ENCODE results near the gene CACFD1.

Gene CACFD1

GRCh38 chr9:133509179-133510083, 49.7 kb downstream of the CACFD1 start (continued):
- TF ChIP-seq PATZ1 (tag by site-specific recombination; IDR thresholded peaks at IDR 0.05) (peak; percentile 56), ZNF335 (tag by site-specific recombination; conservative IDR thresholded peaks at IDR 0.05) (peak; percentile 97), GLIS1 (tag by site-specific recombination; IDR thresholded peaks at IDR 0.05) (peak; percentile 100), ZNF174 (tag by site-specific recombination; IDR thresholded peaks at IDR 0.05) (no peak), KLF16 (tag by site-specific recombination; IDR thresholded peaks at IDR 0.05) (no peak), PRDM4 (tag by site-specific recombination; IDR thresholded peaks at IDR 0.05) (0 out of 2 replicates have a peak, but pooled peaks have one; percentile 41), ZIC2 (tag by site-specific recombination; IDR thresholded peaks at IDR 0.05) (peak; percentile 98), KLF1 (tag by site-specific recombination; IDR thresholded peaks at IDR 0.05) (peak; percentile 97), ZNF24 (tag by site-specific recombination; IDR thresholded peaks at IDR 0.05) (0 out of 2 replicates have a peak, but pooled peaks have one; percentile 17), OSR2 (tag by site-specific recombination; IDR thresholded peaks at IDR 0.05) (peak; percentile 91), HIC1 (tag by site-specific recombination; IDR thresholded peaks at IDR 0.05) (peak; percentile 95), TCF7L2 (IDR thresholded peaks at IDR 0.05; ENCODE audit: borderline replicate concordance, low read depth, low read length) (peak; percentile 43; the same call in 1 of the 2 replicates), ZNF777 (tag by site-specific recombination; IDR thresholded peaks at IDR 0.05; ENCODE audit: borderline replicate concordance) (no peak), ZNF2 (tag by site-specific recombination; IDR thresholded peaks at IDR 0.05) (0 out of 2 replicates have a peak, but pooled peaks have one; percentile 21), ZNF776 (tag by site-specific recombination; IDR thresholded peaks at IDR 0.05; ENCODE audit: borderline replicate concordance) (no peak), PRDM10 (tag by site-specific recombination; IDR thresholded peaks at IDR 0.05) (peak; percentile 89), ZNF692 (tag by site-specific recombination; IDR thresholded peaks at IDR 0.05) (peak; percentile 81), KLF17 (tag by site-specific recombination; IDR thresholded peaks at IDR 0.05) (peak; percentile 55), ZBTB1 (tag by site-specific recombination; IDR thresholded peaks at IDR 0.05) (no peak), EGR2 (tag by site-specific recombination; IDR thresholded peaks at IDR 0.05; ENCODE audit: low read depth) (peak; percentile 69), GLIS2 (tag by site-specific recombination; IDR thresholded peaks at IDR 0.05) (peak; percentile 83), SP2 (tag by site-specific recombination; IDR thresholded peaks at IDR 0.05) (no peak), ZNF707 (tag by site-specific recombination; IDR thresholded peaks at IDR 0.05) (no peak), KLF8 (tag by site-specific recombination; IDR thresholded peaks at IDR 0.05) (0 out of 2 replicates have a peak, but pooled peaks have one; percentile 16), ZNF791 (tag by site-specific recombination; IDR thresholded peaks at IDR 0.05) (no peak)
